KBM-7 (cell line): ENCODE measurements around the gene ATP2A2.
"Not testable (repeated sequence)": the region's sequence is repeated elsewhere in the genome, so short reads cannot be mapped to it uniquely, and the experiment has no call there.

Experiments used
- DNase-seq: peaks from one replicate; pipeline ENCODE4 v3.0.0-alpha.2; 2015
- in situ Hi-C: fragments of 300-500 bp; cut with MboI; formaldehyde crosslinking; loops from 2 replicates; pipeline ENCODE4 v1.14.3; 2020; ENCODE audit warnings: low sequenced_read_pairs, low pct_unique_long_range_greater_than_20kb, mixed read lengths

ATP2A2 gene

DNA sequence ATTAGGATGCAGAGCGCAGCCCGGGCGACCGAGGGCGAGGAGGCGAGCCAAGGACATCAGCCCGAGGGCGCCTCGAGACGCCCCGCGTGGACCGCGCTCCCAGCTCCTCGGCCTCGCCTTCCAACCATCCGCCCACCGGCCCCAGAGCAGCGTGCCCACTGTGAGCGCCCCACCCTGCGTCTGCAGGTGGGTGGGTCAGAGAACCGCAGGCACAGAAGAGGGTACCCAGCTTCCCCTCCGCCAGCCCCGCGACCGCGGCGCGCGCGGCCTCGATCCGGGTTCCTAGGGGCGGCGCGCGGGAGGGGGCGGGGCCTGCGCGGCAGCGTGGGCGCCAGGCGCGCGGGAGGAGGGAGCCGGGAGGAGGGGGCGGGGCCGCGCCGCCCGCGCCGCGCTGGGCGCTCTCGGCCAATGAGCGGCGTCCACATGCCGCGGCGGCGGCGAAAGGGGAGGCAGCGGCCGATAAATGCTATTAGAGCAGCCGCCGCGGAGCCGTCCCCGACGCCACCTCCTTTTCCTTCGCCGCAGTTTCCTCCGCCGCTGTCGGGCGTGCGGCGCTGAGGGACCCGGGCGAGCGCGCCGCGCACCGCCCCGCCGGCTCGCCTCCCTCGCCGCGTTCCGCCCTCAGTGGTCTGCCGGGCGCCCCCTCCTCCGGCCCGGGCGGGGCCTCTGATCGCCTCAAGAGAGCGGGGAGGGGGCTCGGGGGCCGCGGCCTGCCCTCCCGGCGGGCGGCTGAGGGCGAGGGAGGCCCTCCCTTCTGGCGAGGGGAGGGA is at the start of gene ATP2A2:
Gene ATP2A2, plus strand, starts transcription at position 469 of the 770 bp plus-strand sequence. CDS start 543 bp downstream, outside the sequence.
- DNase-seq, result peak; percentile 87
- in situ Hi-C loops, result no loop called here

DNA sequence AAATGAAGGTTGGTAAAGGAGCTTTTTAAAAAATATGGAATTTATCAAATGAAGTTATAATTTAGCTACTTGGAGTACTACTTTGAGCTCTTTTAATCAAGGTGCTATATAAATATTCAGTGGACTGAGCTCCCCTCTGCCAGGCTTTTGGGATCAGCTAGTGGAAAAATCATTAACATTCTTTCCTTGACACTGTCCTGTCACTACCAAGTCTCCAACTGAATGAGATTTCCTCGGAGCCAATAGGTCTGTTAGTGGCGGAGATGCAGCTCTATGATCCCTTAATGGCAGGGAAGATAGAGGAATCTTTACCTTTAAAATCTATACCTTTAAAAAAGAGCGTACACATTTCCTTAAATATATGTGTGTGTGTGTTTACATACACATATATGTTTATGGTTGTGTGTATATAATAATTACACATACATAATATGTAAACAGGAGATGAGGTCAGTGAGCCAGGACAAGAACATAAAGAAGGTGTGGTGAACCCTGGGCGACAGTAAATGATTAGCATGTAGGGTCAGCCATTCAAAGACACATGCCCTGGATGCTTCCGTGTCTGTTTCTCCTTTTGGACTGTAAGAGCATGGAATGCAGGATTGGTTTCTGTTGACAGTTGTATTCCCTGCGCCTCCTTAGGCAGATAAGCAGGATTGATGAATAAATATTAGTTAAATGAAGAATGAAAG is 47.7 kb upstream of the ATP2A2 start:
- DNase-seq, result no peak
- in situ Hi-C loops, result no loop called here

DNA sequence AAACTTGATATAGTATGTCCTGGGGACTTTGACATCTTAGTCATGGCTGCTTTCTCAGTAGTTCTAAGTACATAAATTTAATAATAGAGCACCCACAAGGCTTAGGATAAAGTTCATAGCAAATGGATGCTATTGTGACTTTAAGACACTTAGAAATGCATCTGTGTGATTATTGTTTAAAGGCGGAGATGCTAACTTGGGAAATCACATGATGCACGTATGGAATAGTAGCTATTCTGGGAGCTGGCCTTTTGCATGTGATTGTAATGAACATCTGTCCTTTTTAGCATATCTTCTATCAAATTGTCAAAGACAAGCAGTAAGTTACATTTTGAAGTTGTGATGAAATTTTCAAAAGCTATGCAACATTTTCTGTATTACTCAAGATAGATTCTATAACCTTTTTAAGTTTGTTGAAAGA is 46.7 kb upstream of the ATP2A2 start:
- no peak for DNase-seq
- in situ Hi-C loops, result no loop called here

DNA sequence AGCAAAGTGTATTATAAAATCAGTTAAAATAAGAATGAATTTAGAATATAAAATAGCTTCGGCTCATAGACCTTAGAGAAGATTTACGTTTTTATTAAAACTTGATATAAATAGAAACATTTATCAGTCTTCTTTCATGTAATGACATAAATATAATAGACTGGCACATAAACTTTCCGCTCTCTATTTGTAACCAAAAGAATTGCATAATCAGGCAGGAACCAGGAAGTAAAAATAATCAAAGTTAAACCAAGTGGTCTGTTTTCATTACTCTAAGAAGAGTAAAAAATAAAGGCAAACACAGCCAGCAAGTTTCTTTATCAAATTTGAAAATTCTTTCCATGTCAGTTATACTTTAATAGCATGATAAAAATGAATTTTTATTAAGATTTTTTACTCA is 46.3 kb upstream of the ATP2A2 start:
- in situ Hi-C loops, result no loop called here
- DNase-seq, result peak; percentile 26

DNA sequence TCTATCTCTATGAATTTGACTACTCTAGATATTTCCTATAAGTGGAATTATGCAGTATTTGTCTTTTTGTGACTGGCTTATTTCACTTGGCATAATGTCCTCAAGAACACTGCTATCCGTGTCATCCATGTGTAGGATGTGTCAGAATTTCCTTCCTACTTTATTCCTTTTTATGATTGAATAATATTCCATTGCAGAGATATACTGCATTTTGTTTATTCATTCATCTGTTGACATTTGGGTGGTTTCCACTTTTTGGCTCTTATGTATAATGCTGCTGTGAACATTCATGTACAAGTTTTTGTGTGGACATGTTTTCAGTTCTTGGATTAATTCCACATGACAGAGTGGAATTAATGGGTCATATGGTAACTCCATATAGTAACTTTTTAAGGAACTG is 45.7 kb upstream of the ATP2A2 start:
- in situ Hi-C loops, result no loop called here
- DNase-seq, result no peak

DNA sequence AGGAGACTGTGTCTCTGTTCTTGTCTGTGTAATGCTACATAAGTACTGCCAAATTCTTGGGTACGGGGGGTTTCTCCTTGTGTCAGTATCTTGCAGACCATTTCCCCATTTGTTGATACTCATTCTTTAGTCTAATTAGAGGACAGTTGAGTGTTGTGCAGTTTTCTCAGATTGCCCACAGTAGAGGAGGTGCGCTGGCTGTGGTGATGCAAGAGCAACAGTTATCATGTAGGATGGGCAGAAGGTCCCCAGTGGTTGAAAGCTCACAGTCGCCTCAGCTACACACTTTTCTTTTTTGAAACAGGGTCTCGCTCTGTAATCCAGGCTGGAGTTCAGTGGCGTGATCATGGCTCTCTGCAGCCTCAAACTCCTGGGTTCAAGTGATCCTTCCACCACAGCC is 37.8 kb upstream of the ATP2A2 start:
- in situ Hi-C loops, result no loop called here
- no peak for DNase-seq

DNA sequence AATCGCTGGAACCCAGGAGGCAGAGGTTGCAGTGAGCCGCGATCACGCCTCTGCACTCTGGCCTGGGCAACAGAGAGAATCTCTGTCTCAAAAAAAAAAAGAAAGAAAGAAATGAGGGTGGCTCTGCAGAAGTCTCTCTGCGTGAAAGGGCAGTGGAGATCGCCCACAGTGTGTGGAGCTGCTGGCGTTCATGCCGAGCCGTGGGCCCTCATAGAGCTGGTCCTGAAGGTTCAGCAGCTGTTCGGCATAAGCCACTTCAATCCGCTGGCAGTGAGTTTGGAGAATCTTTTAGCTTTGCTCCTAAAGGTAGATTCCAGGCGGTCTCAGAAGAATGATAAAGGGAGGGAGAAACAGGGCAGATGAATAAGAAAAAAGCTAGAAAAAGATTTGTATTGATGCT is 36.7 kb upstream of the ATP2A2 start:
- no peak for DNase-seq
- in situ Hi-C loops, result no loop called here

DNA sequence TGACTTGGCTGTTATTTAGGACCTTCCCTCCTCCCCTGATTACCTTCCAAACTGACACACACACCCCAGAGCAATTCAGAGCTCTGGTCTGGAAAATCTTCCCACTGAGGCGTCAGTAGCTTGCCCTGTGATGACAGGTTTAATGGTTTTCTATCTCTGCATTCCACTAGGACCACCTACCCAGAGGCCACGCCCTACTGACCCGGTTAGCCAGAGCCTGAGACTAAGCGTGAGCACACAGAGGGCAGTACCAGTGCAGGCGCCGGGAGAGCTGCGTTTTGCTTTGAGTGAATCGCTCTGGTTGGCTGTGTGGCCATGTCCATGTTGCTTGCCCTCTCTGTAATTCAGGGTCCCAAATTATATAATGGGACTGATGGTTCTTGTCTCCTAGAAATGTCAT is 36.2 kb upstream of the ATP2A2 start:
- in situ Hi-C loops, result no loop called here
- DNase-seq, result no peak

DNA sequence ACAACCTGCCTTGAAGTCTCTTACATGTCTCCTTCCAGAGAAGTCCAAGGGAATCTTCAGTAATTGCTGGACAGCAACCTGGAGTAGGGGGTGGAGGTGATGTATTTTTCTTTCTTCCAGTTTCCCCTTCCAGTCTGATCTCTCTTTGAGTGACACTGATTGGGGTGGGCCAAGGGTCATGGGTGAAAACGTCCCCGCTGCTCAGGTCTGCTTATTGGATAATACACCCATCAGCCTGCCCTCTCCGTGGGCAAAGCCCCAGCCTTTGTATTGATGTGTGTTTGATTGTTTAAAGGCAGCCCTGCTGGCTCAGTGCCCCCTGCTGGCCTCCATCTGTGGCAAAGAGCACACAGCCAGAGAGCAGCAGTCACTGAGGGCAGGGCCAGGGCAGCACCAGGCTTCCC is 35.7 kb upstream of the ATP2A2 start:
- in situ Hi-C loops, result no loop called here
- peak; percentile 59 for DNase-seq

DNA sequence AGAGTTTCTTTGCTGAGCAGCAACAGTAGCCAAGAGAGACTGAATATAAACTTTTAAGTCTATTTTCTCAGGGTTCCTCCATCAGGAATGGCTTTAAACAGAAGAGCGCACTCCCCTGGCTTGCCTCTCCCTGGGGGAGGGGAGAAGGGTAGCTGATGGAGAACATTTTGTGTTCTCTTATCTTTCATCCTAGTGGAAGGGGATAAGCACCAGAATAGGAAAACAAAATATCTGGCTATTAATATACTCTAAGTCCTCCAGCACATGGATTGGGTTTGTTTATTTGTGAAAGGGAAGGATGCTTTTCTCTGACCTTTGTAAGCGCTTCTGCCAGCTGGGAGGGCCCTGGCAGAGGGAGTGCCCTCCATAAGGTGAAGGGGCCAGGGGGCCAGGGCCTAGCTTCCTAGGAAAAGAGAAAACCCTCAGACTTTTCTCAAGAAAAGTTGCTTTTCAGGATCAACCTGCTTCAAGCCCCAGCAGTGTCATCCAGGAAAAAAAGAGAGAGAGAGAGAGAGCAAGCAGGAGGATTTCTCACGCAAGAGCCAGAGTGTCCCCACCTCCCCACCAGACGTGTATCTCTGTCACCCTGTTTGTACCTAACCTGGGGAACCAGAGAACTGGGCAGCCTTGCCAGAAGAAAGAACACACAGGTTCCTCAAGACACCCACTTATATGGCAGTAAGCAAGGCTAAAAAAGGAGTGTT is 34.3 kb upstream of the ATP2A2 start:
- no peak for DNase-seq
- in situ Hi-C loops, result no loop called here

DNA sequence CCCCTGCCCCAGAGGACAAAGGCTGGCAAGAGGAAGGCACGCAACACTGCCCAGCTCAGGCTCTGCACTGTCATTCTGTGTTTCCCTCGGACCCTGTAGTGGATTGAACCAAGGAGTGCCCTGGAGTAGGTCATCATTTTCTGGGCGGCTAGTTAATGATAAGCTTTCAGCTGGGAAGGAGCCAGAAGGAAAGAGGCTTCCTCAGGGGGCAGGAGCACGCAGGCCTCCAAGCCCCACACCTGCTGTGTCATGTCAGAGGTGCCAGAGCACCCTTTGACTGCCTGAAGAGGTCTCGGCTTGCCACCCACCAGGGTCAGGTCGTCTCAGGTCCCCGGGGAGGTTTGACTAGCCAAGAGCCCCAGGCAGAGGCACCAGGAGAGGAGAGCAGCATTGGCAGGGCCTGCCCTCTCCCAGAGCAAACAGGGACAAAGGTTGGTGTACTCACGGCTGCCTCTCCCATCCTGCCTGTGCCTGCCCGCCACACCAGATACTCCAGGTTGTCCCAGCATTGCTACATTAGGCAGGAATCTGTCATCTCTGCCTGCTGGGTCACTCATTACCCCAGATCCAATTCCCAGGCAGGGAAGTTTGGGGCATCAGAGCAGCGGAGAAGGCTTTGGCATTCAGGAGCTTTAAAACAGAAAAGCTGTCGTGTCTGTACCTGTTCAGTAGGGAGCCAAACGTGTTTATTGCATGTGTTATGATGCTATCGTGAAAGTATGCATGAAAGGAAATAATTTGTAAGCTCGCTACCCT is 33.5 kb upstream of the ATP2A2 start:
- no peak for DNase-seq
- in situ Hi-C loops, result no loop called here

DNA sequence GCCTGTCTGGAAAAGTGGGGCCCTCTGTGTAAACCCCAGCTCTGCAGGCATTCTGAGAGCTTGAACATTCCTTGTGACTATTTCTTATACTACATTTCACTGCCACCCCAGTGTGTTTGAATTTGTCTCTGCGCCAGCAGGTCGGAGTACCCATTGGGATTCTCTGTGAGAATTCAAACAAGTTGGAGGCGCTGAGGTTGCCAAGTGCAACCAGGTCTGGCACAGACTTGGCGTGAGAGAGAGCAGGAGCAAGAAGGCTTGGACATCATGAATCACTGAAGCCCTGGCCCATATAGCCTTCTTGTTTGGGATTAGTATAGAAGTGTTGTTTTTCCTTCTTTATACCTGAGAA is 33.0 kb upstream of the ATP2A2 start:
- in situ Hi-C loops, result no loop called here
- no peak for DNase-seq

DNA sequence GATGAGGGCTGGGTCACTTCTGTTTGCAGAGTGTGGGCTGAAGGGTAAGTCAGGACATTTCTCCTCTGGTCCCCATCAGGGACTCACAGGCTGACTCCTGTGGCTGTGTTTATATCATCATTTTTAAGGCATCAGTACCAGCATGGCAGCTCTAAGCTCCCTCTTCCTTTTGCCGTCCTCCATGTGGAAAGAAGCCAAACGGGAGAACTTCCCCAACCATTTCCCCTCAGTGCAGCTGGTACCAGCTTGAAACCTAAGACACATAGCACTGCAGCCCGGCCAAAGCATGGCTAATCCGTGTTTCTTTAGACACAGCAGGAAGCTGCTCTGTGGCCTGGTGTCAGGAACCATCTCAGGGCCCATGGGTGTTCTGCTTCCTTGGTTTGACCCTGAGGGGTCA is 31.9 kb upstream of the ATP2A2 start:
- peak; percentile 46 for DNase-seq
- in situ Hi-C loops, result no loop called here

DNA sequence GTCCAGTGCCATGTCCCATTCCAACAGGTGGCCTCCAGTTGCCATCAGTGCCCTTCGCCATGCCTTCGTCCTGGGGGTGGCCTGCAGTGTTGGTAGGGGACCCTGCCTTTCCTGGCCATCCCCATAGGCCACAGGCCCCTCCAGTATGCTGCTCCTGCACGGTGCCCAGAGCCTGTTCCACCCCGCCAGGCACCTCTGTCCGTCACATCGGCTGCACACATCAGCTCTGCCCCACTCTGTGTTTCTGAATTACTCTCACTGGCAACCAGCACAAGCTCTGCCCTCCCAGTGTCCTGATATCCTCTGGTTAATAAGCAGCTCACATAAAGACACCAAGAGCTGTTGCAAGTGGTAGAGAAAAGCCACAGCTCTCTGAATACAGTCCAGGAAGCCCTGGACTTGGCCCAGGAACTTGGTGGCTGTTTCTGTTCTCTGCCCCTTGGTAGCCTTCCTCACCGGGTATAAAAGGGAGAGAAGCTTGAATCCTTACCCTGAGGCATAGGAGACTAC is 31.3 kb upstream of the ATP2A2 start:
- DNase-seq, result no peak
- in situ Hi-C loops, result no loop called here

DNA sequence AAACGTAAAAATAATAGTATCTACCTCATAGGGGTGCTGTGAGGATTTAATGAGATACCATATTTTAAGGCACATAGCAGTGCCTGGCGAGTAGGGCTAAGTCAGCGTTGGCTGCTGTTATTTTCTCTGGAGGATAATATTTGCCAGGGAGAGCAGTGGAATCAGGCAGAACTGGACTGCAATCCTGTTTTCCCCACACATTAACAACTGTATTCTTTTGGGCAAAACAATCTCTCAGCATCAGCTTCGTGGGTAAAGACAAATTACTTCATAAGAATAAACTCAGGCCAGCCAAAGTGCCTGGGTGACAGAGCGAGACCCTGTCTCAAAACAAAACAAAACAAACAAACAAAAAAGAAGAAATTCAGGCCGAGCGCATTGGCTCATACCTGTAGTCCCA is 29.7 kb upstream of the ATP2A2 start:
- DNase-seq, result no peak
- in situ Hi-C loops, result no loop called here

DNA sequence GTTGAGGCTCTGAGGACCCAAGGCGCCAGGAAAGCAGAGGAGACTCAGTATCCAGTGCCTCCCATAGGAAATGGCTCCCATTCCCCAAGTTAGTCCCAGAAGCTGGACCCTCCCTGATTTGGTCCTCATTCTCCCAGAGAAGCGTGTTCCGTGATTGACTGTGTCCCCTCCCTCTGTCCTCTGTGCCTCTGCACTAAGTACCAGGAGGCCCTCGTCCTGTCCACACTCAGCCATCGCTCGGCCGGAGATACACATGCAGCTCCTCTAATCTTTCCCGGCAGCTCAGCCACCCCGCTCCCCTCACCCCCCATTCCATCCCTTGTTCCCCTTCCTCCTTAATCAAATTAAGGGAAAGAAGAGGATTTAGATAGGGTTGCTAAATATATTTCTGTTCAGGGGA is 28.3 kb upstream of the ATP2A2 start:
- no peak for DNase-seq
- in situ Hi-C loops, result no loop called here

DNA sequence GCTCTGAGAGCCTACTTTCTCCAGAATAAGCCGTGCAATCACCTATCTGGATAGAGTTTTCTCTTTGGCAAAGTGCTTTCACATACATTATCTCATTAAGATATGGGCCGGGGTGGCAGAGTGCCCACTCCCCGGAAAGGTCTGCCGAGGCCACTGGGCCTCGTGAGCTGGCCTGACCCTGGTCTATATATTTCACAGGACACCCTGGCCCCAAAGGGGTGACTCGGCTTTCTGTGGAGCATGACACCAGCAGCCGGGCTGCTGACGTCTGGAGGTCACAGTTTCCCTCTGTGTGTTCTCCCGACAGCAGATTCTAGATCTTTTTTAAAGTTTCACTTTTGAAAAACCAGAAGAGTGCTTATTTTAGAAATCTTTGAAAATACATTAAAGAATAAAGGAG is 27.9 kb upstream of the ATP2A2 start:
- no peak for DNase-seq
- in situ Hi-C loops, result no loop called here

DNA sequence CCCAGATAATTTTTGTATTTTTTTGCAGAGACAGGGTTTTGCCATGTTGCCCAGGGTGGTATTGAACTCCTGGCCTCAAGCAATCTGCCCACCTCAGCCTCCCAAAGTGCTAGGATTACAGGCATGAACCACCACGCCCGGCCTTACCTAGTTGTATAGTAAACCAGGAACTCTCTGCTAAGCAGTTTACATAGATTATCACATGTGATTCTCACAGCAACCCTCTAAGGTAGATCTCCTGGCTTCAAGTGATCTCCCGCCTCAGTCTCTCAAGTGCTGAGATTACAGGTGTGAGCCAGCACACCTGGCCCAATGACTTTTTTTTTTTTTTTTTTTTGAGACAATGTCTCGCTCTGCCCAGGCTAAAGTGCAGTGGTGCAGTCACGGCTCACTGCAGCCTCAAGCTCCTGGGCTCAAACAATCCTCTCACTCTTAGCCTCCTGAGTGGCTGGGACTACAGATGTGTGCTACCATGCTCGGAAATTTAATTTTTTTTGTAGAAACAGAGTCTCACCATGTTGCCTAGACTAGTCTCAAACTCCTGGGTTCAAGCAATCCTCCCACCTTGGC is 26.0 kb upstream of the ATP2A2 start:
- in situ Hi-C loops, result no loop called here
- no peak for DNase-seq

DNA sequence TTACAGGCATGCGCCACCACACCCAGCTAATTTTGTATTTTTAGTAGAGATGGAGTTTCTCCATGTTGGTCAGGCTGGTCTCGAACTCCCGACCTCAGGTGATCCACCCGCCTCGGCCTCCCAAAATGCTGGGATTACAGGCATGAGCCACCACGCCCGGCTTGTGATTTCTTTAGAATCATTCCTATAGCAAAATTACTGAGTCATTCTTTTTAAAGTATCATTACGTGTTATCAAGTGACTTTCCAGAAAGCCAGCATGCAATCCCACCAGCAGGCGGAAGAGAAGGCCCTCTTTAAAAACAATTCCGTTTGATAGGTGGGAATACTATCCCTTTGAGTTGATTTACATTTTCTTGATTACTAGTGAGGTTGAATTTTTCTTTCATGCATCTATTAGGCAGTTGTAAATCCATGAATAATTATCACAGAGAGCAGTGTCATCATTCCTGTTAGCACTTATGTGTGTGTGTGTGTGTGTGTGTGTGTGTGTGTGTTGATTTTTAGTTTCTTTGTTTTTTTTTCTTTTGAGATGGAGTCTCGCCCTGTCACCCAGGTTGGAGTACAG is 25.1 kb upstream of the ATP2A2 start:
- DNase-seq, in situ Hi-C loops: not testable (repeated sequence)
